HG02571 (cell line): ENCODE measurements around the gene OR8D2.
"Not testable (repeated sequence)": the region's sequence is repeated elsewhere in the genome, so short reads cannot be mapped to it uniquely, and the experiment has no call there.

Experiments used
- ATAC-seq: cut with Tn5 transposase; IDR thresholded peaks from one replicate; pipeline ENCODE4 v1.9.1; 2021; ENCODE audit warnings: mild to moderate bottlenecking, moderate library complexity; ENCODE audit not compliant: unreplicated experiment

Gene OR8D2

DNA sequence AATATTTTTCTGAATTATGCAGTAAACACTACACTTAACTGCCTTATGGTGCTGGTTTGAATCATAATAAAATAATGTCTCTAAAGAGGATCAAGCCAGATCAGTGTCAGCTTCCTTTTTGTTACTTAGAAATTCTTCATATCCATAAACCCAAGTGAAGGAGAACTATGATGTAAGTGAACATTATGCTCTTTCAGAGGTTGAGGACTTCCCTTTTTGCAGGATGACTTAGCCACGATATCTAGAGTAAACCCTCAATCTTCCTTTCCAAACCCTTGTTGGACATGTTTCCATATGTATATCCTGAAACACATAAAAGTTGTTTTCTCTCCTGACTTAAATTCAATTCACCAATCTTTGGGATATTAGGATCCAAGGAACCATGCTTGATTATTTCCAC, 25.3 kb downstream of the OR8D2 start:
- no peak for ATAC-seq

GRCh38 chr11:124285610-124286344, 34.2 kb downstream of the OR8D2 start:
- no peak for ATAC-seq

DNA sequence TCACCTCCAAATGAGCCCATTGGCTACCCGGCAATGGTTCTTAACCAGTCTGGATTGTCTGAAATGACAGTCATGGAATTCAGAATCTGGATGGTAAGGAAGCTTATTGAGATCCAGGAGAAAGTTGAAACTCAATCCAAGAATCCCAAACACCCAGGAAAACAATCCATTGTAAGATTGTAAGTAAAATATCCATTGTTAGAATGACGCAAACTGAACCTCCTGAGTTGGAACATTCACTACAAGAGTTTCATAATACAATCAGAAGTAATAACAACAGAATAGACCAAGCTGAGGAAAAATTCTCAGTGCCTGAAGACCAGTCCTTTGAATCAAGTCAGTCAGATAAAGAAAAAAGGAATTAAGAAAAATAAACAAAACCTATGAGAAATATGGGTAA, 41.7 kb downstream of the OR8D2 start:
- ATAC-seq = no peak

DNA sequence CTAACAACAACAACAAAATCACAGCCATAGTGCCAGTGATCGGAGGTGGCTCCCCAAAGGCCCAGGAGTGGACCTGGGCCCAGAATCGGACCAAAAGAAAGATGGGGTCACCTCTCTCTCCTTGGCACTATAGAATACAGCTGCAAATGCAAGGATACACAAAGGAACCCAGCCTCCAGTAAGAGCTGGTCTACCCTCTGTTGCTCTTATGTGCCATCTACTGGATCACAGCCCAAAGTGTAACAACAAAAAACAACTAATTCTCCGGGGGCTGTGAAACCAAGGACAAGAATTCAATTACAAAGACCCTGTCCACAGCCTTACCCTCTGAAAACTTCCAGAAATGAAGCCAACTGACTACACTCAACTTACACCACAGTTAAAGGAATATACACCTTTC, 42.2 kb downstream of the OR8D2 start:
- ATAC-seq = no peak

- no peak for ATAC-seq
These were observed 42.8 kb downstream of the OR8D2 start for GRCh38 chr11:124277207-124277606.

- no peak for ATAC-seq
These were observed 43.9 kb downstream of the OR8D2 start for GRCh38 chr11:124276081-124276480.

GRCh38 chr11:124274000-124274399, 46.0 kb downstream of the OR8D2 start:
- no peak for ATAC-seq

- ATAC-seq = not testable (repeated sequence)
These were observed 49.1 kb downstream of the OR8D2 start for GRCh38 chr11:124270886-124271285.
